PFSK-1 (cell line): ENCODE measurements around the gene ICOS.

Source experiments
- FOXP2 ChIP-seq: optimal IDR thresholded peaks from 2 replicates; pipeline ENCODE3; 2011; ENCODE audit warnings: borderline replicate concordance, control low read depth, inconsistent platforms; ENCODE audit not compliant: insufficient read depth; ENCODE audit errors: extremely low read length, extremely low read depth
- POLR2AphosphoS5 ChIP-seq: IDR thresholded peaks from 2 replicates; pipeline ENCODE4 v1.6.1; 2012; ENCODE audit warnings: low read depth, mild to moderate bottlenecking, control low read depth, low read length, moderate library complexity
- TAF1 ChIP-seq: IDR thresholded peaks from 2 replicates; pipeline ENCODE4 v1.6.1; 2012; ENCODE audit warnings: low read length, control low read depth, borderline replicate concordance; ENCODE audit not compliant: insufficient read depth

GRCh38 chr2:203999835-204000234, 63.3 kb downstream of the ICOS start:
- TF ChIP-seq TAF1 (no peak), FOXP2 (no peak), POLR2AphosphoS5 (no peak)
